GM12891 (cell line): Measurements from ENCODE around the gene TRIM41.

Experiments used
- DNase-seq: peaks from one replicate; pipeline ENCODE4 v3.0.0; 2011; ENCODE audit warnings: low spot score; ENCODE audit not compliant: insufficient read length
- FAIRE-seq: peaks from 2 replicates; lab custom pipeline; 2011; peaks lifted over from hg19 to GRCh38; lab: Jason Lieb, UNC
- PAX5 ChIP-seq: IDR thresholded peaks from 2 replicates; pipeline ENCODE4 v1.6.1; 2011; ENCODE audit warnings: low read length, moderate library complexity, mild to moderate bottlenecking; ENCODE audit not compliant: insufficient read depth, severe bottlenecking
- POLR2A ChIP-seq: IDR thresholded peaks from 2 replicates; pipeline ENCODE4 v1.6.1; 2011; ENCODE audit warnings: low read depth, low read length, control low read depth
- POLR2AphosphoS5 ChIP-seq: IDR thresholded peaks from 2 replicates; pipeline ENCODE4 v1.6.1; 2011; ENCODE audit warnings: low read depth, low read length, control low read depth
- POU2F2 ChIP-seq: IDR thresholded peaks from 2 replicates; pipeline ENCODE4 v1.6.1; 2011; ENCODE audit warnings: low read depth, mild to moderate bottlenecking, control low read depth, low read length, moderate library complexity
- SPI1 ChIP-seq: IDR thresholded peaks from 2 replicates; pipeline ENCODE4 v1.6.1; 2011; ENCODE audit warnings: low read depth, low read length, control low read depth
- TAF1 ChIP-seq: IDR thresholded peaks from 2 replicates; pipeline ENCODE4 v1.6.1; 2011; ENCODE audit warnings: low read depth, low read length, control low read depth

The TRIM41 gene

DNA sequence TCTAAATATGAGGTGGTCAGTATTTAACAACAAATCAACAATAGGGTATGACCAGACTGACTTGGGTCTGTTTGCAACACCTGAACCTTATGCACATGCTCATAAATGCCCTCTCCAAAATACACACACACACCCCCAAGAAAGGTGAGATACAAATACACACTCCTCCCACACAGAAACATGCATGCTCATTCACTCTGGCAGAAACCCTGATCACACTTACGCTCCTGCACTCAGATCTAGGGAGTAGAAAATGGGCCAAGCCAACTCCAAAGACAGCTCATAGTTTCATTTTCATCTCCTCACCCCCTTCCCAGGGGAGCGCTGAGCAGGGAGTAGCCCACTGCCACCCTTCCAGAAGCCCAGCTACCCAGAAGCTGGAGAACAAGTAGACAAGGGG lies 29.4 kb upstream of the TRIM41 start:
- FAIRE-seq = peak; percentile 16
- no peak for DNase-seq

DNA sequence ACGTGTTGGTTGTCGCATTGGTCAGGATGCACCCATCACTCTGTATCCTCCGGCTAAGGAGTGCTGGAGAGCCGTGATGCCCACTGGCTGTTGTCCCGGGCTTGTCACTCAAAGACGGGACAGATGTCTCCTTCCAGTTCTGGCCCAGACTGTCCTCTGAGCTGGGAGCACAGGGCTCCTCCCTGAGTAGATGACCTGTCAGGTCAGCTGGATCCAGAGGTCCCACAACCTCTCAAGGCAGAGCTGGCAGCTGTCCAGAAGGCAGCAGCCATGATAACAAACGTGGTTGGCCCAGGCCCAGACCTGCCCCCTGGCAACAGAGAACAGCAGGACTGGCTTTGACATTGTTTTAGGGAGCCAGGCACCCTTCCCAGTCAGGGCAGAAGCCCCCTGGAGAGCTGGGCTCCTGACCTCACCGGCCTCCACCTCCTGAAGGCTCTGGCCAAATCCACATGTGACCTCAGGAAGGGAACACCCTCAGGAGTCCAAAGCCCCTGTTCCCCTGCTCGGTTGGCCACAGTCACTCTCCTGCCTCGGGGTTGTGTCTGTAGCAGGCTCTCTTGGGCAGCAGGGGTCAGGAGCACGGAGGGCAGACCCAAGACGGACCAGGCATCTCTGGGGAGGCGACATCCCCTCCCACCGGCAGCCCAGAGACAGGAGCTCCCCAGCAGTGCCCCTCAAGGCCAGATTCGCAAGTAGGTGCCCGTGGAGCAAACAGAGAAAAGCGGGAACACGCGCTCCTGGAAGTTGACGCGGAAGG lies 28.4 kb upstream of the TRIM41 start:
- peak; percentile 26 for FAIRE-seq
- TF ChIP-seq POLR2A = no peak
- no peak for TF ChIP-seq PAX5
- TF ChIP-seq SPI1 = no peak
- no peak for TF ChIP-seq POU2F2
- TF ChIP-seq POLR2AphosphoS5 = no peak
- TF ChIP-seq TAF1 = no peak
- DNase-seq = no peak

More for the DNA sequence above, 29.4 kb upstream of the TRIM41 start:
- no peak for TF ChIP-seq PAX5
- TF ChIP-seq SPI1 = no peak
- no peak for TF ChIP-seq POLR2AphosphoS5
- TF ChIP-seq TAF1 = no peak
- TF ChIP-seq POLR2A = no peak
- no peak for TF ChIP-seq POU2F2

DNA sequence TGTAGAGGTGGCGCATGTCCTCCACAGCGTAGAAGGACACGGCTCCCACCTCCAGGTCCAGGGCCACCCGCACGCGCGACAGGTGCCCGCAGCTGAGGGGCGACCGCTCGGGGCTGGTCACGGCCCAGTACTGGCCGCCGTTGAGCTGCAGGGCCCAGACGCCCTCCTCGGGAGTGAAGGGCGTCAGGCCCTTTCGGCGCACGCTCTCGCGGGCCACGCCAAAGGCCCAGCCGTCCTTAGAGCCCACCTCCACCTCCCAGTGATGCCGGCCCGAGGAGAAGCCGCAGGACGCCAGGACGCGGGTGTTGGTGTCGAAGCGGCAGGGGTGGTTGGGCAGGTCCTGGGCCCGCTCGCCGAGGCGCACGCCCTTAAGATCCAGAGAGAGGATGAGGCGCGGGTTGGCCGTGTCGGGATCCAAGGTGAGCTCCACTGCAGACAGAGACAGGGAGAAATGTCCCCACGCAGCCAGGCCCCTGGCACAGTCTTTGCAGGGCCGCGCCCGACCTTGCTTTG lies 27.8 kb upstream of the TRIM41 start:
- TF ChIP-seq PAX5 = no peak
- TF ChIP-seq TAF1 = no peak
- no peak for TF ChIP-seq SPI1
- no peak for TF ChIP-seq POLR2A
- no peak for TF ChIP-seq POLR2AphosphoS5
- no peak for TF ChIP-seq POU2F2
- FAIRE-seq = no peak

DNA sequence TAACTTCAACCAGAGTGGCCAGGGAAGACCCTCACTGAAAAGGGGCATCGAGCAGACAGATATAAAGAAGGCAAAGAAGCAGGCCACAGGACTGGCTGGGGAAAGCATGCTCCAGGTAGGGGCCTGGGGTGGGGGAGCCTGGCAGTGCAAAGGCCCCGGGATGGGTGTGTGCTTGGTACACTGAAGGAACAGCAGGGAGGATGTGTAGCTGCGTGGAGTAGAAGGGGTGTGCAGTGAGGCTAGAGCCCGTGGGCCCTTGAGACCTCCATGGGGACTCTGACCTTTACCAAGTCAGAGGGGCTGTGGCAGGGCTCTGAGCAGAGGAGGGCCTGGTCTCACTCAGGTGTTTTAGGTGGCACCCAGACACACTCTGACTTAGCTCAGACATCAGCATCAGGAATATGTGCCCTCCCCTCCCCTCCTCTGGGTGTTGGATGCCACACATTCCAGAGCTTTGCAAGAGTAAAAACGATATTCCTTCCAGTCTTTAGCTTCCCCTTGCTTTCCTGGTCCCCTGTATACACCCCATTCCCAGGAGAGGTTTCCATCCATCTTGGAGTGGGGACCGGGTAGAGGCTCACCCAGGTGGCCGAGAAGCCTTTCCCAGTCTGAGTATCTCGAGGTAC lies 25.6 kb upstream of the TRIM41 start:
- no peak for TF ChIP-seq SPI1
- TF ChIP-seq POLR2A = no peak
- FAIRE-seq (no peak), DNase-seq (no peak)

More for the DNA sequence above, 27.8 kb upstream of the TRIM41 start:
- DNase-seq = no peak

DNA sequence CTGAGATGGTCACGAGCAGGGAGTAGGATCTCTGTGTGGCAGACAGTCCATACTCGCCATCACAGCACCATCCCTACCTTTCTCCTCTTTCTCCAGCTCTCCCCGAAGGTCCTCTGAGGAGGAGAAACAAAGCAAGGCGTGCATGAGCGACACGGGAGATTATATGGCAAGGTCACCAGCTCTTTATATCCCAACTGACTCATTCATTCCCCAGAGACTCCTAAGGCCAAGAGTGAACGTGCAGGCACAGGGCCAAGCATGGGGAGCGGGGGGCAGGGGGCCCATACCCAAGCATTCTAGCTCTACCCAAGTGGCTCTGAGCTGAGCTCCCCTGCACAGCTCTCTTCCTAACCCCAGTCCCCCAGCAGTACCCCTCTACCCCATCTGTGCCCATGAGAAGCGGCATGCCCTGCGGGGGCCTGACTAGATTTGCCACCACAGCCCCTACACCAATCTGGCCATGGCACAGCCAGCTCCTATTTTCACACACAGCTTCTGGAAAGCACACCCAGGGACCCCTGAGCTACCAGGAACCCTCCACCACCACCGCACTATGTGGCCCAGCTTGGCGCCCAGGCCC lies 24.9 kb upstream of the TRIM41 start:
- no peak for FAIRE-seq
- TF ChIP-seq PAX5 = no peak
- TF ChIP-seq POU2F2 = no peak
- no peak for TF ChIP-seq TAF1
- TF ChIP-seq POLR2AphosphoS5 = no peak
- no peak for TF ChIP-seq SPI1
- no peak for TF ChIP-seq POLR2A

DNA sequence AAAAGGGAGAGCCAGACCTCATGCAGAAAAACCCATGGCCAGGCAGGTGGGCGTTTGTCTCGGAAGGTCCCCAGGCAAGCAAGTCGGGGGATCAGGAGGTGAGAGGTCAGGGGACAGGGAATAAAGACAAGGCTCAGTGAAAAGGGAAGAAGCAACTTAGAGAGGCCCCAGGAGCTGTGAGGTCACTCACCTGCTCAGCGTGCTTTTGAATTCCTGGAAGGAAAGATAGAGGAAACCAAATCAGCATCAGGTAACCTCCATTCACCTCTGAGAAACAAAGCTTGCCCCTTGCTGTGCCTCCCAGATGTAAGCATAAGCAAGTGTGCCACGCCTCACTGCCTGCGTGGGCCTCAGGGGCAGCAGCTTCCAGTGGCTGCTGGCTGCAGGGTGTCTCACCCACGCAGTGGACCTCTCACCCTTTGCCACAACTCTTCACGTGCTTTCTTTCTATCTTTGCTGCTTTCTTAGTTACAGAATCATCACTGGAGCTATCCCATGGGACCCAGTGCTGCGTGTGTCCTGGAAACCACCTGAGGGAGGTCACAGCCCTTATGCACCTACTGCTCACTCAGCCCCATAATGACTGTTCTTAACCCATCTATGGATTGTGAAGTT lies 24.1 kb upstream of the TRIM41 start:
- peak; percentile 85 for FAIRE-seq
- no peak for DNase-seq
- TF ChIP-seq PAX5 (peak; percentile 93), POLR2AphosphoS5 (no peak)

More for the DNA sequence above, 24.9 kb upstream of the TRIM41 start:
- DNase-seq = no peak

DNA sequence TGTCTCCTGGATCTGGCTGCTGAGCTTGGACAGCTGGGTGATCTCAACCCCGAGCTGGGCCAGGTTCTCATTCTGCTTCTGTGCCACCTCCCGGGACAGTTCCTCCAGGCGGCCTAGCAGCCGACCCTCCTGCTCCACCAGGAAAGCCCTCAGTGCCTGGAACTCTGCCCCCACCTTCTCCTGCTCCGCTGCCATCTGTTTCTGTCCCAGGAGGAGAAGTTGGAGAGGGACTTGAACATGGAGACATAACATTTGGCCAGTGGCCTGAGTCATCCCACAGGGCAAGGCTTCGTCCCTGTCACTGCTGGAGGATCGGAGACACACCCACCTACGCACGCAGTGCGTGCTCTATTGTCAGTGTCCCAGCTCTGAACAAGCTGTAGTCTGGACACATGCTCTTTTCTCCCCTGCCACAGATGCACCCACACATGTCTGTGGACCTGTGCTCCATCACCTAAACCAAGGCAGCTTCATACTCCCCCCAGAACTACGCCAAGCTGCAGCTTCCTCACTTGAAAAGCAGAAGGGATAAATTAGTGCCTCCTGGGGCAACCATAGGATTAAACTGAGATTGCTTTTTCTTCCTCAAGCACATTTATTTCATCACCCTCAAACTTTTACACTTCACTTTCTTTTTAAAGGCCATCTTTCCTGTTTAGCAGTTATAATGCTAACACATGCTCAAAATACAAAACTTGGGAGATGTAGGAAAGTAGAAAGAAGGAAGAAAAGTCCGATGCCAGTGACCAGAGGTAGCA lies 23.0 kb upstream of the TRIM41 start:
- no peak for DNase-seq
- peak; percentile 73 for FAIRE-seq
- no peak for TF ChIP-seq POU2F2
- no peak for TF ChIP-seq SPI1
- no peak for TF ChIP-seq POLR2A
- TF ChIP-seq PAX5 = no peak
- TF ChIP-seq POLR2AphosphoS5 = no peak
- TF ChIP-seq TAF1 = no peak

DNA sequence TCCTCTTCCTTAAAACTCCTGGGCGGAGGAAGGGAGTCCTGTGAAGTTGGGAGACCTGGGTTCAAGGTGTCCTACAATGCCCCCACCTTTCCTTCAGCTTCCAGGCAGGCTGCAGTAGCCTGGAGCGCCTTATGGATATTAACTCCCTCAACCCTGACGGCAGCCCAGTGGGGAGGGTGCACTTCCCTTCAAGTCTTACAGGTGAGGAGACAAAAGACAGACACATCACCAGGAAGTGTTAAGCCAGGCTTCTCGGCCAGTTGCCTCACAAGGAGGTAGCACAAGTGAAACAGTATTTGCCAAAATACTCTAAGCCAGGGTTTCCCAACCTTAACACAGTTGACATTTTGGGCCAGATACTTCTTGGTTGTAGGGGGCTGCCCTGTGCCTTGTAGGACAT lies 22.3 kb upstream of the TRIM41 start:
- DNase-seq = no peak
- FAIRE-seq = no peak
- no peak for TF ChIP-seq PAX5
- no peak for TF ChIP-seq TAF1
- no peak for TF ChIP-seq POLR2A
- TF ChIP-seq POU2F2 = no peak
- no peak for TF ChIP-seq SPI1
- no peak for TF ChIP-seq POLR2AphosphoS5

DNA sequence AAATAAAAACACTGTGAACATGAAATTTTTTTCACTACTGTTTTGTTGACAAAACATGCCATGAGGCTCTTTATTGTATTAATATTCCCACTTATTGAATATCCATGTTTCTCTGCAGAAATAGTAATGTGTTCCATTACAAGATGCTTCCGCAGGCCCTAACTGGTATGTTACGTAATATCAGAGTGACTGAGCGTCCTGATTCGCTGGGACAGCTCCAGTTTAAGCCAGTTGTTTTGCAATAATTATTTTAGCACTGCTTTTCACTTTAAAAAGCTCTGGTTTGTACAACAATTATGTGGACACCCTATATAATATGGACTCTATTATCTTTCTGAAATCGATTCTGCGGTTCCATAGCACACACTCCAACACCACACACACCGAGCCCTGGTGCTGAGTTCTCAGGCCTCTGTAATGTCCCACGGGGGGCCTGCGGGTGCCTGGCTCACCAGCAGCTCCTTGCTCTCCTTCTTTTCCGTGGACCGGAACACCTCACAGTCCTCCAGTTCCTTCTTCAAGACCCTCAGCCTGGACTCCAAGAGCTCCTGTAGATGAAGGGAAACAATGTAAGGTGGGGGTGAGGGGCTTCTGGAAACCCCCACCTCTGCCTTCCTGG lies 19.9 kb upstream of the TRIM41 start:
- TF ChIP-seq PAX5 (no peak), POLR2AphosphoS5 (no peak), POU2F2 (no peak), POLR2A (no peak), SPI1 (no peak), TAF1 (no peak)
- no peak for DNase-seq
- no peak for FAIRE-seq
